NCI-H446 (cell line): Measurements from ENCODE around the gene MOB3A.
"Not testable (repeated sequence)": the region's sequence is repeated elsewhere in the genome, so short reads cannot be mapped to it uniquely, and the experiment has no call there.

Experiments used
- DNase-seq, 2 experiments: peaks; one replicate each; lab custom pipeline; 2025; lab: John Stamatoyannopoulos, UW

The MOB3A gene

DNA sequence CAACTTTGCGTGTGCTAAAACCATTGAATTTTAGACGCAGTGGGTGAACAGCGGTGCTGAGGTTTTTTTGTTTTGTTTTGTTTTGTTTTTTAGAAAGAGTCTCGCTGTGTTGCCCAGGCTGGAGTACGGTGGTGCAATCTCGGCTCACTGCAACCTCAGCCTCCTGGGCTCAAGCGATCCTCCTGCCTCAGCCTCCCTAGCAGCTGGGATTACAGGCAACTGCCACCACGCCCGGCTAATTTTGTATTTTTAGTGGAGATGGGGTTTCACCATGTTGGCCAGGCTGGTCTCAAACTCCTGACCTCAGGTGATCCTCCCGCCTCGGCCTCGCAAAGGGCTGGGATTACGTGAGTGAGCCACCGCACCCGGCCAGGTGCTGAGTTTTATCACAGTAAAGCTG lies 61.9 kb downstream of the MOB3A start:
- not testable (repeated sequence) for DNase-seq

DNA sequence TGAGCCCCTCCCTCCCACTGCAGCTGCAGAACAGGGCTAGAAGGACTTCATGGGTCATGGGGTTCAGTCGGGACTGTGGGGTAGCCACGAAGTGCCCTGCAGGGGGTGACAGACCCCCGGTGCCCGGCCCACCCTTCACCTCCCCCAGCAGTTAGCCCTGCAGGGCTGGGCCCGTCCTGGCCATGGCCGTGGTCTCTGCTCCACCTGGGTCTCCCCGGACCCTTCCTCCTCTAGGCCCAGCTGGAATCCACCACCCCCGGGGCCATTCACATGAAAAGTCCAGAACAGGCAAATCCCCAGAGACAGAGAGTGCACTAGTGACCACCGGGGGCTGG lies 62.3 kb downstream of the MOB3A start:
- DNase-seq, result no peak

DNA sequence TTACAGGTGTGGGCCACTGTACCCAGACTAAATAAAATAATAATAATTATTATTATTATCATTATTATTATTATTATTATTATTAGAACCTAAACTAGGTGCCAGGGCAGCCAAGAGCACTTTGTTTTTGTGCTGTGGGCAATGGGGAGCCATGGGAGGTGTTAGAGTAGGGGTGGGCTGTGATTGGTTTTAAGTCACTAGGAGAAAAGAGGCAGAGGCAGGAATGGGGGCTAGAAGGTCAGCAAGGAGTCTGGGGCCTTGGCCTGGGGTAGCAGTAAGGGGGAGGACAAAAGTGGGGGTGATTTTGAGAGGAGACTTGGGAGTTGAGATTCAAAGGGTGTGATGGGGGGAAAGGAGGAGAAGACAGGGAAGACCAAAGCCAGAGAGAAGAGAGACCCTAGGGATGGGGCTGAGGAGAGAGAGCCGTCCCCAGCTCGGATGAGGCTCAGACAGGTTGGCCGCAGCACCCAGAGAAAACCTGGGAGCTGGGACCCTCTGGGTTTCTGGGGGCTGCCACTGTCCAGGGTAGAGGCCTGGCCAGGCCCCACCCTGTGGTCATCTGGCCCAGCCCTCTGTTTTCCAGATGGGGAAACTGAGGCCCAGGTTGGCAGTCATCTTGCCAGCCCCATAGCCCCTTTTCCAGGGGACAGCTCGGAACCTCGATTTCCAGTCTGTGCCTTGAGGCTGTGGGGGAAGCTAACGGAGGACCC lies 62.9 kb downstream of the MOB3A start:
- DNase-seq, result no peak

DNA sequence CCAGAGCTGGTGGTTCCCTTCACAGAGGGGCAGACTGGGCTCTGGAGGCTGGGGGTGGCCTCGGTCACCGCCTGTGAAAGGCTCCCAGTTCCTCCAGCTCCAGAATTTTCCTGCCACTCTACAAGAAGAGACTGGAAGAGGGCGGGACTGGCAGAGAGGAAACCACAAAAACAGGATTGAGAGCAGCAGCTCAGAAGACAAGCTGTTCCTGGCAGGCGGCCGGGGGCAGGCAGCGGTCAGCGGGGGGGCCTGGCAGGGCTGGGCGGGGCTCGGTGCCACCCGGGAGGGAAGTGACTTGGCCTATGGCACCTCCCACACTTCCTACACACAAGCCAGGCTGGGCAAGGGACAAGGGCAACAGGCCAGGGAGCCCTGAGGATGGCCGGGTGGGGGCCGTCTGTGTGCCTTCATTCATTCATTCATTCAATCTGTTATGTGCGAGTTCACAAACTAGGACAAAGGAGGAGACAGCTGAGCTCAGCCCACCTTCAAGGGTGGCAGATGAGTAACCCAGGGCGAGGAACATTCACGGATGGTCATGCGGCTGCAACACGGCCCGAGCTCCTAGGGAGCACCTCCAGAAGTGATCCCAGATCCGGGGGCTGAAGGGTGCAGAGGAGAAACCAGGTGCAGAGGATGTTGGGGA lies 63.7 kb downstream of the MOB3A start:
- DNase-seq, result peak; percentile 42 to 93

DNA sequence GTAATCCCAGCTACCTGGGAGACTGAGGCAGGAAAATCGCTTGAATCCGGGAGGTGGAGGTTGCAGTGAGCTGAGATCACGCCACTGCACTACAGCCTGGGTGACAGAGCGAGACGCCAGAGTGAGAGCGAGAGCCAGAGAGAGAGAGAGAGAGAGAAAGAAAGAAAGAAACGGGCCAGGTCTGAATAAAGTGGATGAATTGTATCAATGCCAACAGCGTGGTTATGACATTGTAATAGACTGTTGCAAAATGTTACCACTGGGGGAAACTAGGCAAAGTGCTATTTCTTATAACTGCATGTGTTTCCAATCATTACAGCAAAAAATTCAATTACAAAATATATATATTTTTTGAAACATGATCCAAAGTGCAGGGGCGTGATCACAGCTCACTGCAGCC lies 68.8 kb downstream of the MOB3A start:
- no peak for DNase-seq

DNA sequence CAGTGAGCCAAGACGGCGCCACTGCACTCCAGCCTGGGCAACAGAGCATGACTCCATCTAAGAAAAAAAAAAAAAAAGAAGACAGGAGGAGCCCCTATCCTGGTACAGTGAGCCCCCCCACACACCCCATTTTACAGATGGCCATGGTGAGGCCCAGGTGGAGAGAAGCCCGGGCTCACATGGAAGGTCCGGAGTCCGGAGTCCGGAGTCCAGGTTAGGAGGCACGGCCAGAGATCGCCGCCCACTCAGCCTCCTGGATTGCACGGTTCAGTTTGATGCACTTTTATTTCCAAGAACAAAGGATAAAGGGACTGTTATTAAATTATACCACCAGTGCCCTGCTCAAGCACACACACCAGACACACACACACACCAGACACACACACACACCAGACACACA lies 69.4 kb downstream of the MOB3A start:
- DNase-seq, result no peak

DNA sequence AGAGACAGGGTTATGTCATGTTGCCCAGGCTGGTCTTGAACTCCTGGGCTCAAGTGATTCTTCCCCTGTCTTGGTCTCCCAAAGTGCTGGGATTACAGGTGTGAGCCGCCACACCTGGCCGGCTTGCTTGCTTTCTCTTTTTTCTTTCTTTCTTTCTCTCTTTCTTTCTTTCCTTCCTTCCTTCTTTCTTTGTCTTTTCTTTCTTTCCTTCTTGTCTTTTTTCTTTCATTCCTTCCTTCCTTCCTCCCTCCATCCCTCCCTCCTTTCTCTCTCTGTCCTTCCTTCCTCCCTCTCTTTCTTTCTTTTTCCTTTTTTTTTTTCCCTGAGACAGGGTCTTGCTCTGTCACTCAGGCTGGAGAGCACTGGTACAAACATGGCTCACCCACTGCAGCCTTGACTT lies 73.8 kb downstream of the MOB3A start:
- DNase-seq, result no peak

DNA sequence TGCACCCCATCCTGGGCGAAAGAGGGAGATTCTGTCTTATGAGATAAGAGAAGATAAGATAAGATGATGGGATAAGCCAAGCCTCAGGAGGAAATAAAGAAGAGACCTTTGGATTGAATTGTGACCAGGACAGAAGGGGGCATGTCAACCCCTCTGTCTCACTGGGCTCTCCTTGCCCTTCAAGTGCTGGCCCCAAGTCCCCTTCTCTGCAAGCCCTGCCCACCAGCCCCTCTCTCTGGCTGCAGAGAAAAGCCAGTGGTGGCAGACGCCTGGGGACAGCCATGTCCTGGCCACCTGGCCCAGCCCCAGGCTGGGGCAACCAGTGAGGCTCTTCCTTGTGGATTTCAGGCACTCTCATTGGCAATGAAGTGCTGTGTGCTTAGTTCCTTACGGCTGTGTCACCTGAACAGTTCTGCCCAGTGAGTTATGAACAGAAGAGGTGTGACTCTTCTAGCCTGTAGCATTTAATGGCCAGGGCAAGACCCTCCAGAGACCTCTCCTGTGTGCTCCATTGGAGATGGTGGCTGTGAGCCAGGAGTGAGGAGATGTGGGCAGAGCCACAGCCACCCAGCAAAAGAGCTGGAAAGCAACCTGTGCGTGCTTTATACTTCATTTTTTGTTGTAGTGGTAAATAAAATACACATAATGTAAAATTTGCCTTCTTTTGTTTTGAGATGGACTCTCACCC lies 74.5 kb downstream of the MOB3A start:
- no peak for DNase-seq
